H1 (cell line): Measurements from ENCODE around the gene SUB1. TPM values are rescaled to one million over a fixed set of nuclear protein-coding genes. Genes with fewer than 3 reads are reported as not detected.

ENCODE experiments used
- JUN ChIP-seq: IDR thresholded peaks from 2 replicates; pipeline ENCODE4 v1.6.1; 2011; ENCODE audit warnings: low read depth, mild to moderate bottlenecking, improper control_type of control experiment, low read length
- POLR2A ChIP-seq, 2 experiments: IDR thresholded peaks; 1 replicate in 1 of 2; 2 replicates in 1 of 2; pipeline ENCODE4 v1.6.1; 2011; ENCODE audit warnings: low read depth in 2 of 2, low read length in 2 of 2, mild to moderate bottlenecking in 2 of 2; ENCODE audit errors: control extremely low read depth in 1 of 2
- polyA plus RNA-seq, 7 experiments: library from polyadenylated mRNA; depleted of rRNA in 3 of 7; stranded (reverse) in 5 of 7; unstranded in 2 of 7; fragments of >200 nt in 5 of 7; fragments of 200-250 nt in 2 of 7; gene quantifications; 1 replicate in 5 of 7; 2 replicates in 1 of 7; 4 replicates in 1 of 7; pipeline versions ENCODE4 v1.2.1 to v1.2.3, GENCODE V29; 2011 to 2013; ENCODE audit warnings: missing spikeins in 2 of 7, mixed read lengths in 2 of 7
- total RNA-seq: library from RNA; stranded (reverse); fragmentation: NEBNext Ultra II Directional; extraction: Animal tissue kit (Norgen Biotek cat#: 25700); gene quantifications from 2 replicates; pipeline ENCODE4 v1.2.1, GENCODE V29; 2021
- TF ChIP-seq, protein P1 (sequence below): IDR thresholded peaks from 2 replicates; pipeline ENCODE4 v1.6.1; 2012; ENCODE audit warnings: low read length, inconsistent platforms

SUB1 gene
- total and polyA plus RNA-seq, 2 of the 8 experiments (the other 6 are each of a cell fraction or from before 2014, with no cell fraction given) = 83.9 to 325 TPM

DNA sequence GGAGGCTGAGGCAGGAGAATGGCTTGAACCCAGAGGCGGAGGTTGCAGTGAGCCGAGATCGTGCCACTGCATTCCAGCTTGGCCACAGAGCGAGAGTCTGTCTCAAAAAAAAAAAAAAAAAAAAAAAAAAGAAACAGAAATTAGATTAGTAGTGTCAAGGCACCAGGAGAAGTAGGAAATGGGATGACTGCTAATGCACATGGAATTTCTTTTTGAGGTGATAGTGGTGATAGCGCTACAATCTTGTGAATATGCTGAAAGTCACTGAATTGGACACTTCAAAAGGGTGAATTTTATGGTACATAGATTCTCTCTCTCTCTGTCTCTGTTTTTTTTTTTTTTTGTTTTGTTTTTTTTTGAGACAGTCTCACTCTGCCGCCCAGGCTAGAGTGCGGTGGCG lies 42.1 kb upstream of the SUB1 start (continued):
- TF ChIP-seq, protein P1, sequence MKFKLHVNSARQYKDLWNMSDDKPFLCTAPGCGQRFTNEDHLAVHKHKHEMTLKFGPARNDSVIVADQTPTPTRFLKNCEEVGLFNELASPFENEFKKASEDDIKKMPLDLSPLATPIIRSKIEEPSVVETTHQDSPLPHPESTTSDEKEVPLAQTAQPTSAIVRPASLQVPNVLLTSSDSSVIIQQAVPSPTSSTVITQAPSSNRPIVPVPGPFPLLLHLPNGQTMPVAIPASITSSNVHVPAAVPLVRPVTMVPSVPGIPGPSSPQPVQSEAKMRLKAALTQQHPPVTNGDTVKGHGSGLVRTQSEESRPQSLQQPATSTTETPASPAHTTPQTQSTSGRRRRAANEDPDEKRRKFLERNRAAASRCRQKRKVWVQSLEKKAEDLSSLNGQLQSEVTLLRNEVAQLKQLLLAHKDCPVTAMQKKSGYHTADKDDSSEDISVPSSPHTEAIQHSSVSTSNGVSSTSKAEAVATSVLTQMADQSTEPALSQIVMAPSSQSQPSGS = no peak
- TF ChIP-seq POLR2A (IDR thresholded peaks at IDR 0.05; ENCODE audit: control extremely low read depth in 1 of 2, low read depth in 2 of 2, low read length in 2 of 2) (no peak), JUN (no peak)
